HEK293T (cell line): ENCODE data around the gene NXN.

Experiments used
- BHLHE40 ChIP-seq: fragments of 450-650 bp; IDR thresholded peaks from 2 replicates; pipeline ENCODE4 v1.6.1; 2016; ENCODE audit warnings: mild to moderate bottlenecking, moderate library complexity, borderline replicate concordance
- FOXA1 ChIP-seq: fragments of 450-650 bp; IDR thresholded peaks from 2 replicates; pipeline ENCODE4 v1.6.1; 2016; ENCODE audit warnings: mild to moderate bottlenecking
- HDGF ChIP-seq: fragments of 450-650 bp; IDR thresholded peaks from 2 replicates; pipeline ENCODE4 v1.6.1; 2017; ENCODE audit warnings: antibody characterized with exemption, borderline replicate concordance
- LEF1 ChIP-seq: fragments of 450-650 bp; IDR thresholded peaks from 2 replicates; pipeline ENCODE4 v1.6.1; 2017; ENCODE audit warnings: mild to moderate bottlenecking, borderline replicate concordance
- NFRKB ChIP-seq: fragments of 450-650 bp; IDR thresholded peaks from 2 replicates; pipeline ENCODE4 v1.6.1; 2016; ENCODE audit warnings: mild to moderate bottlenecking, moderate library complexity
- TARDBP ChIP-seq: fragments of 450-650 bp; IDR thresholded peaks from 2 replicates; pipeline ENCODE4 v1.6.1; 2016

DNA sequence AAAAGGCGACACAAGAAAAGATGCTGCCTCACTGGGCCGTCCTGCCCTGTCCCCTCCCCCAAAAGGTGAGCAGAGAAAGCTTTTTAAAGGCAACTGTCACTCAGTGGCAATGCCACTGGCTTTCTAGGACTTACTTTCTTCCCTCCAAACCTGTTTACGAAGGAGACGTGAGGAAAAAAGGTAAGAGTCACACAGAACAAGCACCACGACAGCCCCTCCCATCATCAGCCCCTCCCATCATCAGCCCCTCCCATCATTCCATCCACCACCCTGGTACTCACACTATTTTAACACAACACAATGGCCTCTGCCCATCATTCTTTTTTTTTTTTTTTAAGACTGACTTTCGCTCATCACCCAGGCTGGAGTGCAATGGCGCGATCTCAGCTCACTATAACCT is 77.1 kb downstream of the NXN start:
- TF ChIP-seq TARDBP (no peak), FOXA1 (no peak), BHLHE40 (no peak), LEF1 (no peak), NFRKB (no peak), HDGF (no peak)
